Body of pancreas (tissue), 4 donors: ENCODE data around the gene UBR3. TPM values are rescaled to one million over a fixed set of nuclear protein-coding genes. Genes with fewer than 3 reads are reported as not detected.

Experiments
- ATAC-seq: fragments of 150-250 bp; one replicate; pipeline ENCODE4 v1.9.1; 2016
- DNase-seq, 4 donors: peaks; one replicate each; pipeline ENCODE4 v3.0.0-alpha.2; 2019
- H3K27ac ChIP-seq, 4 donors: fragments of 200-600 bp; sonication (generic); 1 replicate in 3 of 4; 2 replicates in 1 of 4; pipeline versions ENCODE4 v1.5.1 to v1.6.1; 2016 to 2019; ENCODE audit warnings: mild to moderate bottlenecking in 1 of 4, mixed read lengths in 1 of 4, moderate library complexity in 1 of 4
- H3K27me3 ChIP-seq, 2 donors: fragments of 200-600 bp; sonication (generic); one replicate each; pipeline ENCODE4 v1.6.0; 2016; ENCODE audit warnings: mild to moderate bottlenecking in 1 of 2
- H3K36me3 ChIP-seq, 2 donors: fragments of 200-600 bp; sonication (generic); replicated peaks in 1 of 2; 2 replicates each; pipeline ENCODE4 v1.5.1; 2016; ENCODE audit warnings: low read depth in 2 of 2; ENCODE audit not compliant: insufficient read depth in 1 of 2
- H3K4me1 ChIP-seq: fragments of 200-600 bp; sonication (generic); one replicate; pipeline ENCODE4 v1.6.0; 2016
- H3K4me3 ChIP-seq, 2 donors: fragments of 200-600 bp; sonication (generic); 1 replicate in 1 of 2; 2 replicates in 1 of 2; pipeline ENCODE4 v1.5.1; 2016 to 2019
- H3K9me3 ChIP-seq, 3 donors: fragments of 200-600 bp; sonication (generic); 1 replicate in 2 of 3; 2 replicates in 1 of 3; pipeline ENCODE4 v1.5.1; 2016
- CTCF ChIP-seq, 7 experiments: fragments of 450-650 bp in 4 of 7; fragments of 200-600 bp in 3 of 7; sonication (generic) in 3 of 7; IDR thresholded peaks; one replicate each; pipeline ENCODE4 v1.5.1; 2016 to 2019; ENCODE audit warnings: antibody characterized with exemption in 7 of 7
- POLR2A ChIP-seq, 3 donors: fragments of 450-650 bp; IDR thresholded peaks; one replicate each; pipeline ENCODE4 v1.6.1; 2016; ENCODE audit warnings: antibody characterized with exemption in 3 of 3, mild to moderate bottlenecking in 2 of 3
- WGBS, 2 donors: methylation state at CpG; one replicate each; pipeline ENCODE4 v1.1.5; 2017; 5-methylcytosine and 5-hydroxymethylcytosine counted together
- intact Hi-C: fragments of 100-400 bp; cut with DNase I; formaldehyde crosslinking; loops from one replicate; pipeline ENCODE4 v1.15.1; 2023
- total RNA-seq, 2 donors: library from RNA; depleted of rRNA; stranded (reverse); fragments of >200 nt; gene quantifications; one replicate each; pipeline ENCODE4 v1.1.0, GENCODE V29; 2016

Gene UBR3
- total RNA-seq, 2 donors from 2014 or later = 30.1 to 52.1 TPM

DNA sequence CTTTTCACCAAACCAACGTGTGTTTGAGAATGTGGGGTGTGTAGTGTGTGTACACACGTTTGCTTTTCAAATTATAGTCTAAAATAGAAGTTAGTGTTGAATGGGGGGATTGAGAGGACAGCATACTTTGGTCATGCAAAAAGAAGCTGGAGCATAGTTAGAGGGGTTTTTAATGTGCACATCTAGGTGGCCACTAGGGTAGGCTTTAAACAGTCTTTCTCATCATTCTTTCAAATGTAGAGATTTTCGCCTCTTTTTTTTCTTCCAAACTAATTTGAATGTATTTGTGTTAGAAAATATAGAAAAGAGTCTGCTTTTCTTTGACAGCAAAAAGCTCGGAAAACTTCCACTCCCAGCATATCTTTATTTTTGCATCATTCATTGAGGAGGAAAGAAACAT, 185.5 kb downstream of the UBR3 start:
- Histone ChIP-seq H3K36me3 (no peaks in the 10 kb centered on the region), H3K4me3 (no peak overlapping the region), H3K4me1 (no peaks in the 10 kb centered on the region), H3K9me3 (no peaks in the 10 kb centered on the region), H3K27me3 (no peaks in the 10 kb centered on the region), H3K27ac (no peak overlapping the region)
- WGBS, 2 donors = 89 to 90% methylated on average over 4 of the region's 4 CpGs
- DNase-seq (no peak), ATAC-seq (no peak)
- TF ChIP-seq CTCF (IDR thresholded peaks at IDR 0.05) (no peak), POLR2A (IDR thresholded peaks at IDR 0.05) (no peak)
- intact Hi-C loops = no loop called here

GRCh38 chr2:170013802-170014551, 186.7 kb downstream of the UBR3 start:
- DNase-seq (no peak), ATAC-seq (no peak)
- no peak overlapping the region for H3K27ac ChIP-seq
- H3K36me3 ChIP-seq = no peaks in the 10 kb centered on the region
- no peak overlapping the region for H3K4me3 ChIP-seq
- H3K4me1 ChIP-seq = no peaks in the 10 kb centered on the region
- intact Hi-C loops = no loop called here
- no peaks in the 10 kb centered on the region for H3K27me3 ChIP-seq
- H3K9me3 ChIP-seq = no peaks in the 10 kb centered on the region
- WGBS, 2 donors = 47% methylated on average over 5 of the region's 5 CpGs
- TF ChIP-seq CTCF (IDR thresholded peaks at IDR 0.05) (no peak), POLR2A (IDR thresholded peaks at IDR 0.05) (no peak)

DNA sequence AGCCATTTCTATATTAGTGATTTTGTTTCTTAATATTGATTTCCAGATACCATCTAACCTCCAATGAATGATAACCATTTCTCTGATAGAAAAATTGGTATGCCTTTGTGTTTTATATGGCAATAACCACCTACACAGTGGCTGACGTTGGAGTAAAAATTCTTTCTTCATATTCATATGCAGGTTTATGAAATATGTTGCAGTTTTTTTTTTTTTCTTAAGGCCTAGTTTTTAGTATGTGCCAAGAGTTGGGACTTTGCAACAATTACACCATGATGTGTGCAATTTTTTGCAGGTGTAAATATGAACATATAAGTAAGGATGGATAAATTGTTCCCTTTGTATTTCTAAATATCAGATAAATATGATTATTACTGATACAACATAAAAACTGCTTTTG, 187.5 kb downstream of the UBR3 start:
- Histone ChIP-seq H3K27ac (no peak overlapping the region), H3K36me3 (no peaks in the 10 kb centered on the region), H3K4me1 (no peaks in the 10 kb centered on the region), H3K9me3 (no peaks in the 10 kb centered on the region), H3K4me3 (no peak overlapping the region), H3K27me3 (no peaks in the 10 kb centered on the region)
- DNase-seq (no peak), ATAC-seq (no peak)
- TF ChIP-seq POLR2A (IDR thresholded peaks at IDR 0.05) (no peak), CTCF (IDR thresholded peaks at IDR 0.05) (no peak)
- intact Hi-C loops = no loop called here
- 92 to 98% methylated on average over 1 of the region's 1 CpG for WGBS, 2 donors

DNA sequence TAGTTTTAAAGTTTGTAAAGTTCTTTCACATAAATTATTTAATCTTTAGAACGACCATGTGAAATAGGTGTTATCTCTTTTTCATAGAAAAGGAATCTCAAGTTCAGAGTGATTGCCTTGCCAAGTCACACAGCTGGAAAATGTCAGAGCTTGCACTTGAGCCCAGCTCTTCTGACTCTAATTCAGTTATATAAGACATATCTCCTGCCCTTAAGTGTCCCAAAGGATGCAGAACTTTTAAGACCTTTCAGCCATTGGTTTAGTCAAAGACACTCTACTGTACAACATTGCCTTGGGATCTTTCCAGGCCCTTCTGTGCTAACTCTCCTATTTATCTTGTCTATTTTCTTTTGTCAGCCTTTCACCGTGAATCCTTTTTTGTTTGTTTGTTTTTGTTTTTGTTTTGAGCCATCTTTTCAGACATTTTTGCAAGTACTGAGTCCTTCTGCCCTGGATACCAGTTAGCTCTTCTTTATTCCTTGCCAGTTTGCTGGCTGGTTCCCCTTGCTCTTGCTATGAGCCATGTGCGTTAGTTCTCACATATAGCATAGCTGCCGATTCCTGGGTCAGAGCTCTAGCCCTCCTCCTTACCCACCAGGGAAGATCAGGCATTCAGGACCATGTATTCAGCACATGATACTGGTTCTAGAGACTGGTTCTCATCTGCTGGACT, 190.7 kb downstream of the UBR3 start:
- H3K4me1 ChIP-seq = no peaks in the 10 kb centered on the region
- TF ChIP-seq POLR2A (IDR thresholded peaks at IDR 0.05) (no peak), CTCF (IDR thresholded peaks at IDR 0.05) (no peak)
- no peaks in the 10 kb centered on the region for H3K9me3 ChIP-seq
- no peak overlapping the region for H3K27ac ChIP-seq
- ATAC-seq = no peak
- no peaks in the 10 kb centered on the region for H3K27me3 ChIP-seq
- no peaks in the 10 kb centered on the region for H3K36me3 ChIP-seq
- DNase-seq = peak in 1 of 4 donors; percentile 5
- intact Hi-C loops = no loop called here
- no peak overlapping the region for H3K4me3 ChIP-seq
- 79 to 82% methylated on average over 4 of the region's 4 CpGs for WGBS, 2 donors
